IPS DF 6.9 (cell line): ENCODE measurements around the gene IFNAR2.

Experiments used
- DNase-seq: peaks from one replicate; pipeline ENCODE4 v3.0.0-alpha.2; 2013; ENCODE audit warnings: low read depth, low spot score
- H3K27ac ChIP-seq: one replicate; pipeline ENCODE4 v1.5.1; 2013; ENCODE audit warnings: low read length, control low read depth
- H3K27me3 ChIP-seq: 2 replicates; pipeline ENCODE4 v1.6.1; 2013; ENCODE audit warnings: mild to moderate bottlenecking, low read length; ENCODE audit not compliant: control insufficient read depth, insufficient read depth
- H3K36me3 ChIP-seq: 2 replicates; pipeline ENCODE4 v1.6.1; 2013; ENCODE audit warnings: low read length; ENCODE audit not compliant: control insufficient read depth, insufficient read depth
- H3K4me1 ChIP-seq: 2 replicates; pipeline ENCODE4 v1.6.1; 2013; ENCODE audit warnings: low read length; ENCODE audit not compliant: control insufficient read depth, insufficient read depth
- H3K4me3 ChIP-seq: 2 replicates; pipeline ENCODE4 v1.5.1; 2013; ENCODE audit warnings: mild to moderate bottlenecking, low read length
- H3K9me3 ChIP-seq: 2 replicates; pipeline ENCODE4 v1.6.1; 2013; ENCODE audit warnings: low read length, inconsistent platforms; ENCODE audit not compliant: control insufficient read depth, insufficient read depth
- WGBS: extraction: QIAGEN DNeasy Blood & Tissue Kit; methylation state at CpG from one replicate; pipeline ENCODE4 v1.1.7; 2013; ENCODE audit warnings: mixed read lengths, missing lambda C conversion rate; ENCODE audit not compliant: insufficient read length, insufficient coverage; 5-methylcytosine and 5-hydroxymethylcytosine counted together

The IFNAR2 gene

GRCh38 chr21:33229784-33230544 lies at the start of gene IFNAR2:
IFNAR2 (plus strand) TSS chr21:33229938; CDS start chr21:33241923, 11,985 bp downstream.
- no peak for DNase-seq
- Histone ChIP-seq H3K4me3 (peak within 1 kb of the TSS; percentile 80), H3K9me3 (no peaks in the 10 kb centered on the region), H3K27me3 (no peaks in the 10 kb centered on the region), H3K36me3 (no peaks in the 10 kb centered on the region), H3K27ac (no peak within 1 kb of the TSS), H3K4me1 (no peaks in the 10 kb centered on the region)
- no CpG with 5 or more reads among the region's 95 CpGs for WGBS

- no CpG with 5 or more reads among the region's 6 CpGs for WGBS
- no peak for DNase-seq
- no peaks in the 10 kb centered on the region for H3K4me1 ChIP-seq
- no peak overlapping the region for H3K27ac ChIP-seq
- H3K36me3 ChIP-seq: no peaks in the 10 kb centered on the region
- H3K4me3 ChIP-seq: no peak overlapping the region
- H3K27me3 ChIP-seq: no peaks in the 10 kb centered on the region
- no peaks in the 10 kb centered on the region for H3K9me3 ChIP-seq
These were observed 43.9 kb upstream of the IFNAR2 start for GRCh38 chr21:33185852-33186251.

- Histone ChIP-seq H3K4me3 (no peak overlapping the region), H3K36me3 (no peaks in the 10 kb centered on the region), H3K27ac (no peak overlapping the region), H3K4me1 (no peaks in the 10 kb centered on the region), H3K9me3 (no peaks in the 10 kb centered on the region), H3K27me3 (no peaks in the 10 kb centered on the region)
- no peak for DNase-seq
- no CpG with 5 or more reads among the region's 4 CpGs for WGBS
These were observed 42.5 kb upstream of the IFNAR2 start for GRCh38 chr21:33187276-33187675.

GRCh38 chr21:33189237-33189636 lies 40.5 kb upstream of the IFNAR2 start:
- no peaks in the 10 kb centered on the region for H3K36me3 ChIP-seq
- no peak for DNase-seq

GRCh38 chr21:33189824-33190223 lies 39.9 kb upstream of the IFNAR2 start:
- Histone ChIP-seq H3K4me3 (no peak overlapping the region), H3K27ac (no peak overlapping the region), H3K27me3 (no peaks in the 10 kb centered on the region), H3K36me3 (no peaks in the 10 kb centered on the region), H3K9me3 (no peaks in the 10 kb centered on the region), H3K4me1 (no peaks in the 10 kb centered on the region)
- no peak for DNase-seq
- no CpG with 5 or more reads among the region's 3 CpGs for WGBS

More at GRCh38 chr21:33189237-33189636, 40.5 kb upstream of the IFNAR2 start:
- H3K4me3 ChIP-seq: no peak overlapping the region
- WGBS: no CpG with 5 or more reads among the region's 4 CpGs
- H3K9me3 ChIP-seq: no peaks in the 10 kb centered on the region
- H3K27ac ChIP-seq: no peak overlapping the region
- no peaks in the 10 kb centered on the region for H3K27me3 ChIP-seq
- no peaks in the 10 kb centered on the region for H3K4me1 ChIP-seq

GRCh38 chr21:33196941-33197374 lies 32.8 kb upstream of the IFNAR2 start:
- DNase-seq: peak; percentile 74
- WGBS: no CpG with 5 or more reads among the region's 14 CpGs
- Histone ChIP-seq H3K4me3 (no peak overlapping the region), H3K36me3 (no peaks in the 10 kb centered on the region), H3K4me1 (no peaks in the 10 kb centered on the region), H3K9me3 (no peaks in the 10 kb centered on the region), H3K27ac (no peak overlapping the region), H3K27me3 (no peaks in the 10 kb centered on the region)

GRCh38 chr21:33197496-33197895 lies 32.2 kb upstream of the IFNAR2 start:
- Histone ChIP-seq H3K4me1 (no peaks in the 10 kb centered on the region), H3K36me3 (no peaks in the 10 kb centered on the region), H3K27me3 (no peaks in the 10 kb centered on the region), H3K27ac (no peak overlapping the region), H3K4me3 (no peak overlapping the region), H3K9me3 (no peaks in the 10 kb centered on the region)
- no peak for DNase-seq
- no CpG with 5 or more reads among the region's 4 CpGs for WGBS

GRCh38 chr21:33198346-33199099 lies 31.2 kb upstream of the IFNAR2 start:
- DNase-seq: no peak
- no peak overlapping the region for H3K27ac ChIP-seq
- WGBS: 100% methylated on average over 1 of the region's 9 CpGs

GRCh38 chr21:33199100-33199464 lies 30.7 kb upstream of the IFNAR2 start:
- no peak for DNase-seq
- H3K4me1 ChIP-seq: no peaks in the 10 kb centered on the region
- H3K27me3 ChIP-seq: no peaks in the 10 kb centered on the region
- no peaks in the 10 kb centered on the region for H3K9me3 ChIP-seq
- no peak overlapping the region for H3K27ac ChIP-seq
- no peak overlapping the region for H3K4me3 ChIP-seq
- no CpG with 5 or more reads among the region's 6 CpGs for WGBS
- no peaks in the 10 kb centered on the region for H3K36me3 ChIP-seq

More at GRCh38 chr21:33198346-33199099, 31.2 kb upstream of the IFNAR2 start:
- Histone ChIP-seq H3K9me3 (no peaks in the 10 kb centered on the region), H3K36me3 (no peaks in the 10 kb centered on the region), H3K4me1 (no peaks in the 10 kb centered on the region), H3K27me3 (no peaks in the 10 kb centered on the region), H3K4me3 (no peak overlapping the region)

GRCh38 chr21:33199516-33200217 lies 30.1 kb upstream of the IFNAR2 start:
- peak; percentile 37 for DNase-seq
- H3K27me3 ChIP-seq: no peaks in the 10 kb centered on the region
- no peak overlapping the region for H3K4me3 ChIP-seq
- WGBS: no CpG with 5 or more reads among the region's 8 CpGs
- H3K27ac ChIP-seq: no peak overlapping the region
- H3K4me1 ChIP-seq: no peaks in the 10 kb centered on the region
- no peaks in the 10 kb centered on the region for H3K9me3 ChIP-seq
- no peaks in the 10 kb centered on the region for H3K36me3 ChIP-seq
